B cell (primary cell): Measurements from ENCODE around the gene RNF17. TPM values are rescaled to one million over a fixed set of nuclear protein-coding genes. Genes with fewer than 3 reads are reported as not detected.

Experiments
- ATAC-seq: fragments of 200-7000 bp; cut with Tn5 transposase; one replicate; pipeline ENCODE4 v1.10.0; 2021; ENCODE audit warnings: low read depth, mild to moderate bottlenecking, moderate number of reproducible peaks, moderate library complexity
- CTCF ChIA-PET: fragments of 350-600 bp; sonication (Branson Sonifier 250); formaldehyde crosslinking; loops from one replicate; lab custom pipeline; 2021; ENCODE audit warnings: antibody characterized with exemption, inconsistent platforms; lab: Charles Lee
- POLR2A ChIA-PET: fragments of 350-600 bp; sonication (Branson Sonifier 250); formaldehyde crosslinking; loops from one replicate; lab custom pipeline; 2021; ENCODE audit warnings: antibody characterized with exemption; lab: Charles Lee
- DNase-seq: peaks from one replicate; pipeline ENCODE4 v3.0.0; 2013
- H2AFZ ChIP-seq: 2 replicates; pipeline ENCODE4 v1.6.1; 2012; ENCODE audit warnings: mild to moderate bottlenecking, low read depth, low read length; ENCODE audit not compliant: insufficient read depth, poor library complexity, severe bottlenecking
- H3K27ac ChIP-seq, 2 donors: 1 replicate in 1 of 2; 2 replicates in 1 of 2; pipeline ENCODE4 v1.5.1; 2012 to 2013; ENCODE audit warnings: low read length in 2 of 2, mild to moderate bottlenecking in 2 of 2, moderate library complexity in 1 of 2
- H3K27me3 ChIP-seq, 4 experiments: fragments of 200-600 bp in 1 of 4; sonication (generic) in 1 of 4; replicated peaks in 1 of 4; 1 replicate in 2 of 4; 2 replicates in 2 of 4; pipeline versions ENCODE4 v1.6.1 to v1.7.0; 2013 to 2016; ENCODE audit warnings: low read length in 3 of 4, mild to moderate bottlenecking in 2 of 4, mixed read lengths in 1 of 4, moderate library complexity in 1 of 4; ENCODE audit not compliant: insufficient read depth in 4 of 4, control insufficient read depth in 3 of 4; ENCODE audit errors: control extremely low read depth in 1 of 4
- H3K36me3 ChIP-seq, 2 experiments: replicated peaks in 1 of 2; 1 replicate in 1 of 2; 2 replicates in 1 of 2; pipeline versions ENCODE4 v1.6.1 to v1.7.1; 2013; ENCODE audit warnings: low read length in 1 of 2; ENCODE audit not compliant: insufficient read depth in 2 of 2, control insufficient read depth in 1 of 2; ENCODE audit errors: control extremely low read depth in 1 of 2, extremely low read depth in 1 of 2
- H3K4me1 ChIP-seq, 2 donors: fragments of 200-600 bp in 1 of 2; sonication (generic) in 1 of 2; 1 replicate in 1 of 2; 2 replicates in 1 of 2; pipeline versions ENCODE4 v1.5.1 to v1.6.1; 2013 to 2017; ENCODE audit warnings: low read length in 2 of 2; ENCODE audit not compliant: control insufficient read depth in 2 of 2, insufficient read depth in 2 of 2
- H3K4me2 ChIP-seq: replicated peaks from 2 replicates; pipeline ENCODE3; 2012; ENCODE audit warnings: mild to moderate bottlenecking, low read depth, low read length; ENCODE audit not compliant: poor library complexity, severe bottlenecking
- H3K4me3 ChIP-seq, 5 experiments: fragments of 200-600 bp in 1 of 5; sonication (generic) in 1 of 5; 1 replicate in 3 of 5; 2 replicates in 2 of 5; pipeline versions ENCODE4 v1.5.1 to v1.7.0; 2011 to 2016; ENCODE audit warnings: low read length in 4 of 5, mild to moderate bottlenecking in 4 of 5, low read depth in 2 of 5, control low read depth in 1 of 5, moderate library complexity in 1 of 5; ENCODE audit not compliant: insufficient read depth in 1 of 5; ENCODE audit errors: control extremely low read depth in 1 of 5, extremely low read depth in 1 of 5
- H3K79me2 ChIP-seq: fragments of 200-600 bp; sonication (generic); one replicate; pipeline ENCODE4 v1.6.0; 2016; ENCODE audit warnings: low read length; ENCODE audit not compliant: control insufficient read depth, insufficient read depth
- H3K9ac ChIP-seq: fragments of 200-600 bp; sonication (generic); 2 replicates; pipeline ENCODE4 v1.6.1; 2017; ENCODE audit warnings: mild to moderate bottlenecking, low read length, moderate library complexity
- H3K9me3 ChIP-seq, 3 donors: one replicate each; pipeline versions ENCODE4 v1.6.1 to v1.7.1; 2013; ENCODE audit warnings: low read length in 2 of 3; ENCODE audit not compliant: control insufficient read depth in 2 of 3, insufficient read depth in 1 of 3; ENCODE audit errors: control extremely low read depth in 1 of 3
- H4K20me1 ChIP-seq: 2 replicates; pipeline ENCODE4 v1.6.0; 2012; ENCODE audit warnings: mild to moderate bottlenecking, low read length; ENCODE audit not compliant: insufficient read depth, control insufficient read depth, poor library complexity, severe bottlenecking
- H3K27ac Mint-ChIP-seq: one replicate; pipeline ENCODE4 v1.8.0; 2021; ENCODE audit warnings: mixed read lengths
- H3K27me3 Mint-ChIP-seq: one replicate; pipeline ENCODE4 v1.8.0; 2021; ENCODE audit warnings: mixed read lengths
- H3K4me1 Mint-ChIP-seq: one replicate; pipeline ENCODE4 v1.8.0; 2021; ENCODE audit warnings: mixed read lengths
- H3K4me3 Mint-ChIP-seq: one replicate; pipeline ENCODE4 v1.8.0; 2021; ENCODE audit warnings: mixed read lengths
- H3K9me3 Mint-ChIP-seq: one replicate; pipeline ENCODE4 v1.8.0; 2022; ENCODE audit warnings: mixed read lengths; ENCODE audit not compliant: insufficient read depth
- EZH2 ChIP-seq: IDR thresholded peaks from 2 replicates; pipeline ENCODE4 v1.6.1; 2012; ENCODE audit warnings: borderline replicate concordance, low read depth, mild to moderate bottlenecking, moderate library complexity, low read length; ENCODE audit not compliant: insufficient read depth, poor library complexity, severe bottlenecking
- WGBS: methylation state at CpG from one replicate; pipeline ENCODE4 v1.1.5; 2013; ENCODE audit warnings: missing lambda C conversion rate; ENCODE audit not compliant: insufficient coverage; 5-methylcytosine and 5-hydroxymethylcytosine counted together
- intact Hi-C: fragments of 100-400 bp; cut with micrococcal nuclease; formaldehyde crosslinking; loops from one replicate; pipeline ENCODE4 v1.10.0; 2022
- polyA plus RNA-seq: library from polyadenylated mRNA; depleted of rRNA; stranded (reverse); fragments of >200 nt; gene quantifications from 2 replicates; pipeline ENCODE4 v1.2.3, GENCODE V29; 2012
- total RNA-seq, 2 donors: library from RNA; stranded (reverse); fragments of 120-200 nt in 1 of 2; gene quantifications; 1 replicate in 1 of 2; 2 replicates in 1 of 2; pipeline versions ENCODE4 v1.2.3 to v1.2.4, GENCODE V29; 2013 to 2022
- TF ChIP-seq, protein P1 (sequence below): fragments of 200-600 bp; IDR thresholded peaks from one replicate; pipeline ENCODE4 v1.8.0; 2022; ENCODE audit warnings: antibody characterized with exemption, mild to moderate bottlenecking

The RNF17 gene
- total and polyA plus RNA-seq, 2 donors (not counting 1 experiment from before 2014, with no cell fraction given) = 0.12 TPM; not detected in 1

DNA sequence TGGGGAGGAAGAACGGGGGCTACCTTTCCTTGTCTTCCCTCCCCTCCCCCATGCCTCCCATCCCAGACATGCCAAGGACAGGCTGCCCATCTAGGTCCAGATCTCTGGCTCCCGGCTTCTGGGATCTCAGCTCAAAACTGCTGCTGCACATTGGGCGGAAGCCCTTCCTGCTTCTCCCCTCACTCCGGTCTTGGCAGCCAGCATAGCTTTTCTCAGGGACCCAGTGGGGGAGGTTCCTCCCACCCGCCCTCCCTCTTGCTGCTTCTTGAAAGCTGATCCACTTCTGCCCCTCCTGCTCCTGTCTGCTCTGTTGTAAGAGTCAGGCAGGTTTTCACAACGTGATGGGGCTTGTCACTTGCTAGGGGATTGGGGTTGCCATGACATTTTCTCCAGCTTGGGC lies 21.7 kb upstream of the RNF17 start:
- intact Hi-C loops = no loop called here
- DNase-seq = no peak

DNA sequence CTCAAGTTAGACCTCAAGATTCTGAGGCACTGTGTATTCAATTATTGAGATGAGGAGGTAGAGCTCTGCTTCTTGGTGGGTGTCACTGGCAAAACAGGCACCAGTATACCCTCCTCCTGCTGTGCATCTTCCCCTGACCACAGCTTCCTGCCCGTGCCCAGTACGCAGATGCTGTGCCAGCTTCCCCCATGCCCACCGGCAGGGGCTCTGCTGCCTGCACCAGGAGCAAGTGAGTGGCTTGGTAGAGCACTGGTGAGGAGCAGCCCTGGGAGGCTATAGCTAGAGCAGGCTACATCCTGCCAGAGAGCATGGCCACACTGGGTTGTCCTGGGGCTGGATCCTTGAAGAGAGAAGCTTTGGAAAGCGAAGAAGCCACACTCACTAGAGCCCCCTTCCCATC lies 21.0 kb upstream of the RNF17 start:
- WGBS = 0% methylated on average over 1 of the region's 4 CpGs
- H3K9me3 Mint-ChIP-seq = no peaks in the 10 kb centered on the region
- H3K27me3 ChIP-seq = peaks cover 0 to 16% (median 5%) of the 10 kb centered on the region in 4 experiments

More for the DNA sequence above, 21.7 kb upstream of the RNF17 start:
- Histone ChIP-seq H4K20me1 (no peaks in the 10 kb centered on the region), H2AFZ (no peak overlapping the region), H3K4me2 (no peak overlapping the region), H3K79me2 (no peaks in the 10 kb centered on the region), H3K27ac (no peak overlapping the region), H3K9me3 (no peaks in the 10 kb centered on the region), H3K27me3 (peaks cover 0 to 12% (median 3%) of the 10 kb centered on the region in 4 experiments), H3K9ac (no peak overlapping the region), H3K4me1 (peaks cover 5 to 9% of the 10 kb centered on the region in 2 donors), H3K4me3 (no peak overlapping the region), H3K36me3 (no peaks in the 10 kb centered on the region)
- POLR2A ChIA-PET = no interaction called here
- 90% methylated on average over 3 of the region's 6 CpGs for WGBS
- Mint-ChIP-seq H3K27me3 (peaks cover 28% of the 10 kb centered on the region), H3K4me1 (peaks cover 11% of the 10 kb centered on the region), H3K9me3 (no peaks in the 10 kb centered on the region), H3K4me3 (no peak overlapping the region), H3K27ac (no peak overlapping the region)
- no peak for ATAC-seq
- CTCF ChIA-PET = interaction anchor here (0.5 kb wide), 1 partner anchor 1388 kb away, joined by 5 read pairs; no protein-coding TSS in a partner anchor
- TF ChIP-seq, protein P1, sequence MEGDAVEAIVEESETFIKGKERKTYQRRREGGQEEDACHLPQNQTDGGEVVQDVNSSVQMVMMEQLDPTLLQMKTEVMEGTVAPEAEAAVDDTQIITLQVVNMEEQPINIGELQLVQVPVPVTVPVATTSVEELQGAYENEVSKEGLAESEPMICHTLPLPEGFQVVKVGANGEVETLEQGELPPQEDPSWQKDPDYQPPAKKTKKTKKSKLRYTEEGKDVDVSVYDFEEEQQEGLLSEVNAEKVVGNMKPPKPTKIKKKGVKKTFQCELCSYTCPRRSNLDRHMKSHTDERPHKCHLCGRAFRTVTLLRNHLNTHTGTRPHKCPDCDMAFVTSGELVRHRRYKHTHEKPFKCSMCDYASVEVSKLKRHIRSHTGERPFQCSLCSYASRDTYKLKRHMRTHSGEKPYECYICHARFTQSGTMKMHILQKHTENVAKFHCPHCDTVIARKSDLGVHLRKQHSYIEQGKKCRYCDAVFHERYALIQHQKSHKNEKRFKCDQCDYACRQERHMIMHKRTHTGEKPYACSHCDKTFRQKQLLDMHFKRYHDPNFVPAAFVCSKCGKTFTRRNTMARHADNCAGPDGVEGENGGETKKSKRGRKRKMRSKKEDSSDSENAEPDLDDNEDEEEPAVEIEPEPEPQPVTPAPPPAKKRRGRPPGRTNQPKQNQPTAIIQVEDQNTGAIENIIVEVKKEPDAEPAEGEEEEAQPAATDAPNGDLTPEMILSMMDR = no peak
- no peak for TF ChIP-seq EZH2

More for the DNA sequence above, 21.0 kb upstream of the RNF17 start:
- DNase-seq = no peak
- H3K9me3 ChIP-seq = no peaks in the 10 kb centered on the region
- no peak overlapping the region for H2AFZ ChIP-seq
- no peak for ATAC-seq
- ChIA-PET CTCF (no interaction called here), POLR2A (no interaction called here)
- intact Hi-C loops = no loop called here
- H3K4me1 Mint-ChIP-seq = peaks cover 16% of the 10 kb centered on the region
- H3K79me2 ChIP-seq = no peaks in the 10 kb centered on the region
- H3K27me3 Mint-ChIP-seq = peaks cover 30% of the 10 kb centered on the region
- no peak overlapping the region for H3K4me3 Mint-ChIP-seq
- H3K36me3 ChIP-seq = no peaks in the 10 kb centered on the region
- no peak overlapping the region for H3K9ac ChIP-seq
- TF ChIP-seq, protein P1 = no peak
- TF ChIP-seq EZH2 = no peak
- no peak overlapping the region for H3K4me3 ChIP-seq
- H3K27ac ChIP-seq = no peak overlapping the region
- no peaks in the 10 kb centered on the region for H4K20me1 ChIP-seq
- H3K27ac Mint-ChIP-seq = no peak overlapping the region
- no peak overlapping the region for H3K4me2 ChIP-seq
- peaks cover 12 to 13% of the 10 kb centered on the region in 2 donors for H3K4me1 ChIP-seq
